H1 (cell line): ENCODE measurements around the gene PDGFB. TPM values are rescaled to one million over a fixed set of nuclear protein-coding genes. Genes with fewer than 3 reads are reported as not detected.

ENCODE experiments used
- EP300 ChIP-seq, 2 experiments: IDR thresholded peaks; 1 replicate in 1 of 2; 2 replicates in 1 of 2; pipeline ENCODE4 v1.6.1; 2011 to 2012; ENCODE audit warnings: low read depth in 2 of 2, low read length in 2 of 2, mild to moderate bottlenecking in 2 of 2, borderline replicate concordance in 1 of 2, inconsistent platforms in 1 of 2, moderate library complexity in 1 of 2
- HDAC2 ChIP-seq, 2 experiments: fragments of 300-600 bp in 1 of 2; sonication (generic) in 1 of 2; IDR thresholded peaks; 2 replicates each; pipeline ENCODE4 v1.6.1; 2011 to 2012; ENCODE audit warnings: low read depth in 2 of 2, low read length in 2 of 2, mild to moderate bottlenecking in 2 of 2, moderate library complexity in 2 of 2, borderline replicate concordance in 1 of 2, inconsistent platforms in 1 of 2
- JUND ChIP-seq: IDR thresholded peaks from 2 replicates; pipeline ENCODE4 v1.6.1; 2011; ENCODE audit warnings: mild to moderate bottlenecking, improper control_type of control experiment, low read length
- MAX ChIP-seq: IDR thresholded peaks from 2 replicates; pipeline ENCODE4 v1.6.1; 2012; ENCODE audit warnings: inconsistent platforms
- RBBP5 ChIP-seq: IDR thresholded peaks from 2 replicates; pipeline ENCODE4 v1.7.1; 2012; ENCODE audit warnings: low read depth, mild to moderate bottlenecking, inconsistent platforms, low read length, moderate library complexity, borderline replicate concordance
- SIN3A ChIP-seq, 2 experiments: IDR thresholded peaks in 1 of 2; conservative IDR thresholded peaks in 1 of 2; 2 replicates each; pipeline ENCODE4 v1.6.1; 2011 to 2012; ENCODE audit warnings: low read length in 2 of 2, improper control_type of control experiment in 1 of 2, low read depth in 1 of 2, mild to moderate bottlenecking in 1 of 2
- polyA plus RNA-seq, 7 experiments: library from polyadenylated mRNA; depleted of rRNA in 3 of 7; stranded (reverse) in 5 of 7; unstranded in 2 of 7; fragments of >200 nt in 5 of 7; fragments of 200-250 nt in 2 of 7; gene quantifications; 1 replicate in 5 of 7; 2 replicates in 1 of 7; 4 replicates in 1 of 7; pipeline versions ENCODE4 v1.2.1 to v1.2.3, GENCODE V29; 2011 to 2013; ENCODE audit warnings: missing spikeins in 2 of 7, mixed read lengths in 2 of 7
- total RNA-seq: library from RNA; stranded (reverse); fragmentation: NEBNext Ultra II Directional; extraction: Animal tissue kit (Norgen Biotek cat#: 25700); gene quantifications from 2 replicates; pipeline ENCODE4 v1.2.1, GENCODE V29; 2021

The PDGFB gene
- total and polyA plus RNA-seq, 2 of the 8 experiments (the other 6 are each of a cell fraction or from before 2014, with no cell fraction given) = 3.9 to 8.5 TPM

- 0 out of 2 replicates have a peak, but pooled peaks have one; percentile 22 for TF ChIP-seq MAX
- 0 out of 4 replicates have a peak, but pooled peaks of 1 of the 2 experiments have one; percentile 42 for TF ChIP-seq HDAC2 (IDR thresholded peaks at IDR 0.05; ENCODE audit: borderline replicate concordance in 1 of 2, low read depth in 2 of 2, low read length in 2 of 2)
- no peak; the same call in 1 of the 2 replicates for TF ChIP-seq RBBP5
- no peak for TF ChIP-seq EP300 (IDR thresholded peaks at IDR 0.05; ENCODE audit: borderline replicate concordance in 1 of 2, low read depth in 2 of 2, low read length in 2 of 2)
- TF ChIP-seq SIN3A (conservative IDR thresholded peaks at IDR 0.05 in 1 of 2, IDR thresholded peaks at IDR 0.05 in 1 of 2; ENCODE audit: low read depth in 1 of 2, low read length in 2 of 2) = 0 out of 4 replicates have a peak, but pooled peaks of 1 of the 2 experiments have one; percentile 37
- TF ChIP-seq JUND = peak; percentile 62; the same call in 1 of the 2 replicates
Observed at GRCh38 chr22:39242595-39243438, 2.0 kb downstream of the PDGFB start (continued).
